Hematopoietic multipotent progenitor cell (in vitro differentiated cells): ENCODE data around the gene MECP2. TPM values are rescaled to one million over a fixed set of nuclear protein-coding genes. Genes with fewer than 3 reads are reported as not detected.
A peak's percentile ranks its signal among the peaks of the same experiment; 100 is the strongest.

Experiments used
- DNase-seq, 3 donors: peaks; one replicate each; pipeline ENCODE4 v3.0.0-alpha.2; 2011 to 2015; ENCODE audit warnings: low read depth in 2 of 3, low spot score in 2 of 3
- total RNA-seq: library from RNA; depleted of rRNA; stranded (reverse); fragments of >200 nt; gene quantifications from one replicate; pipeline ENCODE4 v1.2.3, GENCODE V29; 2012

Gene MECP2
- total RNA-seq, 1 donor = 25.3 TPM

DNA sequence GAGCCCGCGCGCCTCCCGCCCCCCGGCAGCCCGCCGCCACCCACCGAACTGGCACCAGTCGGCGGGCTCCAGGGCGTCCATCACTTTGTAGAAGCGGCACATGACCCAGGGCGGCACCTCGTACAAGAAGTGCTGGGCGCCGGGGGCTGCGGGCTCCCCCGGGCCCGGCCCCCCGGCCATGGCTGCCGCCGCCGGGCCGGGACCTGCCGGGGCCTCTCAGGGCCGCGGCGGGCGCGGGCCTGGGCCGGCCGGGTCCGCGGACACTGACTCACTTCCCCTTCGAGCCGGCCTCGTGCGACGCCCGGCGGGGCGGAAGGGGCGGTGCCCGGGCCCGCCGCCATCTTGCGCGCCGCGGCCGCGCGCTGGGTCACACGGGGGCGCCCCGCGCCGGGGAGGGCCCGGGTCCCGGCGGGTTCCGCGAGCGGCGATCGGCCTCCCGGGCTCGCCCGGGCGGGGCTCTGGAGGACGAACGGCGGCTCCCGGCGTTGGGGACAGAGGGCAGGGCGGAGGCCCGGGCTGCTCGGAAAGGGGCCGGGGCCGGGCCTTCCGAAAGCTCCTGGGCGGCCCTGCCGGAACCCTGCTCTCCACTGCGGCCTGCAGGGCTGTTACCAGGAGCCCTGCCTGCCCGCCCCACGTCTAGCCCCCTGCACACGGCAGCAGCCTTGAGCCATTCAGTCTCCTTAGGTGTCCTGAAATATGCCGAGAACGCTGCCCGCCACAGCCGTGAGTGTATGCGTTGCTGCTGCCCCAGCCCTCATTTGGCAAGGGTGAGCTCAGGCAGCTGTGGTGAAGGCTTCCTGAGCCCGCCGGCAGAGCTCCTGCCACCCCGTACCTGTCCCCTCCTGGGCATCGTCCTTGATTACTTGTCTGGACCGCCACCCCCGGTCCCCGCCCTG, 77.6 kb downstream of the MECP2 start, which contains the start of gene IRAK1:
Gene IRAK1, minus strand, starts transcription at position 270 of the 896 bp plus-strand sequence. Its CDS starts 90 bp downstream, at position 180.
- peak; percentile 32 to 63 (median 54) for DNase-seq

DNA sequence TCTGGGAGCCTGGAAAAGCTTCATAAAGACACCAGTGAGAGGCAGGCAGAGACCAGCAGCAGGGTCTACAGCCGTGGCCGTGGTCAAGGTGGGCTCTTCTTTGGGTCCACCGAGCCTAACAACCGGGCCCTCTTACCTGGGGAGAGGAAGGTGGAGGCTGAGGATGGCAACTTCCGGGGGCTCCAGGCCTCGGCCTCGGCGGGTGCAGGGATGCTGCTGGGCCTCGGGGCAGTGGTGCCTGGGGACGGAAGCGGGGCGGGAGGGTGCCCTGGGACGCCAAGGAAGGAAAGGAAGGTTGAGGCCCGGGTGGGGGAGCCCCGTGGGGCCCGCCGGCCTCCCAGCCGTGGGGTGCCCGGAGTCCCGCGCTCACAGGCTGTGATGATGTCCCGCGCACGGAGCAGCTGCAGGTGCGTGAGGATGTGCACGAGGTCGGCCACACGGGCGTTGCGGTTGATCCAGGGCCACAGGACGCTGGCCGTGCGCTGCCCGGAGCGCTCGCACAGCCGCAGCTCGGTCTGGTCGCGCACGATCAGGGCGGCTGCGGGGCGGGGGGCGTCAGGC, 78.4 kb downstream of the MECP2 start:
- DNase-seq = no peak

DNA sequence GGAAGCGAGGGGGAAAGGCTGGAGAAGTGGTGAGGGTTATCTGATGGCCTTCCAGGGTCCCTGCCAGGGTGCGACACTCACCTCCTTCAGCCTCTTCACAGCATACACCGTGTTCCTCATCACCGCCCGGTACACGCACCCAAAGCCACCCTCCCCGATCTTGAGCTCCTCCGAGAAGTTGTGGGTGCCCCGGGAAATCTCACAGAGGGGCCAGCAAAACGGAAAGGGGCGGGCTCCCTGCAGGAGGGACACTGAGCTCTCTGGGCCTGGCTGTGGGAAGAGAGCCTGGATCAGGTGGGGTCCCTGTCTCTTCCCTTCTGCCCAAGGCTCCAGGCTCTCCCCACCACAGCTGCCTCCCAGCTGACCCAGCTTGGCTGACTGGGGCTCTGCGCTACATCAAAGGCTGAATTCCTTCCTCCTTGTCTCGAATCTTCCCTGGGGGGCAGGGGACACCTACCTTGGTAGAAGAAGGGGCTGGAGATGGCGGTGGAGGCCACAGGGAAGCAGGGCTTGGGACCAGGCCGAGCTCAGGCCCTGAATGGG, 78.9 kb downstream of the MECP2 start:
- DNase-seq = no peak

DNA sequence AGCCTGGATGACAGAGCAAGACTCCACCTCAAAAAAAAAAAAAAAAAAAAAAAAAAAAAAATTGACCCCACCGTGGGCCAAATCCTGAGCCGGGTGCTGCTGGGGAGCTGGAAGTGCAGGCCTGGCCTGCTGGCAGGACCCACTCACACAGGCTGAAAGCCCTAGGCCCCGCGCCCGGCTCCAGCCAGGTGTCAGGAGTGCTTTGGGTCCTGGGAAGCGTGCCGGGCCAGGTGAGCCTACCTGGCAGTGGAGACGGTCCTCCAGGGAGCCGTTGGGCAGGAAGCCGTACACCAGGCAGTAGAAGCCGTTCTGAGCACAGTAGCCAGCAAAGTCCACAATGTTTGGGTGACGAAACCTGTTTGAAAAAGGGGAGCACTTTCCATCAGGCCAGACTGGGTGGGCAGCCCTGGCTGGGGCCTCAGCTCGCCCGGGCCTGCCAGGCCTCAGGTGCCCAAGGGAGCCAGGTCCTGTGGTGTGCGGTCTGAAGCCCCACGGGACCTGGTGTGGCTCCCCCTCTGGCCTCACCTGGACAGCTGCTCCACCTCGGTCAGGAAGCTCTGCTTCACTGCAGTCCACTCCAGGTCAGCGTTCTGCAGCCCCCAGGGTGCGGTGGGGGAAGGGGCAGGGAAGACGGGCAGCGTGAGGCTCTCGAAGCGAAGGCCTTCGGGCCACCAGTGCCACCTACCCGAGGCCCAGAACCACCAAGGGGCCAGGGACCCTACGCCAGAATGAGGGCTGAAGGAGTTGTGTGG, 79.6 kb downstream of the MECP2 start:
- DNase-seq = no peak

GRCh38 chrX:154016366-154017076, 81.0 kb downstream of the MECP2 start:
- DNase-seq = no peak

DNA sequence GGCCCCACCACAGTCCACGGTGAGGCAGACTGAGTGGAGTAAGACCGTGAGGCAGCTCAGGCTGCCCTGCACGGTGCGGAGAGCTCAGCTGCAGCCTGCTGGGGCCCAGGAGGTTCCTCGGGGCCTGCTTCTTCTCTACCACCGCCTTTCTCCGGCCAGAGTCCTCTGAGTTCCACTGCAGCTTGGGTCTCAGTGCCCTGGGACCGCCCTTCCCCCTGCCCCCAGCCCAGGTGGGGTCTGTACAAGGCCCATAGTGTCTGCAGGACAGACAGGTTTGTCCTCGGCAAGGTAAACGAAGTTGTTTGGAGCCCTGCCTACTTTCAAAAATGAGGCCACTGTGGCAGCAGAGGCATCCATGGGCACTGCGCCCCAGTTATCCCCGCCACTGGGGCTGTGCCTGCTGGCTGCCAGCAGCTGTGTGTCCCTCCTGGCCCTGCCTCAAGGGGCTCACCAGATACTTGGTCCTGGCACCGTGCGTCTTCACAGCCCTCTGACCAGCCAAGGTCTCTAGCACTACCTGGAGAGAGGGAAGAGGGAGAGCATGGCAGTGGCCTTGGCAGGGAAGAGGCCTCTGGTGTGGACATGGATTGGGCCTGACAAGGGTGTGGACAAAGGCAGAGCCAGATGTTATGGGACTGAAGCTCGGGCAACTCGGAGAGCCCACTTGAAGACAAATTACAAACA, 81.8 kb downstream of the MECP2 start:
- no peak for DNase-seq

- no peak for DNase-seq
These were observed 82.8 kb downstream of the MECP2 start for GRCh38 chrX:154014429-154015380.

DNA sequence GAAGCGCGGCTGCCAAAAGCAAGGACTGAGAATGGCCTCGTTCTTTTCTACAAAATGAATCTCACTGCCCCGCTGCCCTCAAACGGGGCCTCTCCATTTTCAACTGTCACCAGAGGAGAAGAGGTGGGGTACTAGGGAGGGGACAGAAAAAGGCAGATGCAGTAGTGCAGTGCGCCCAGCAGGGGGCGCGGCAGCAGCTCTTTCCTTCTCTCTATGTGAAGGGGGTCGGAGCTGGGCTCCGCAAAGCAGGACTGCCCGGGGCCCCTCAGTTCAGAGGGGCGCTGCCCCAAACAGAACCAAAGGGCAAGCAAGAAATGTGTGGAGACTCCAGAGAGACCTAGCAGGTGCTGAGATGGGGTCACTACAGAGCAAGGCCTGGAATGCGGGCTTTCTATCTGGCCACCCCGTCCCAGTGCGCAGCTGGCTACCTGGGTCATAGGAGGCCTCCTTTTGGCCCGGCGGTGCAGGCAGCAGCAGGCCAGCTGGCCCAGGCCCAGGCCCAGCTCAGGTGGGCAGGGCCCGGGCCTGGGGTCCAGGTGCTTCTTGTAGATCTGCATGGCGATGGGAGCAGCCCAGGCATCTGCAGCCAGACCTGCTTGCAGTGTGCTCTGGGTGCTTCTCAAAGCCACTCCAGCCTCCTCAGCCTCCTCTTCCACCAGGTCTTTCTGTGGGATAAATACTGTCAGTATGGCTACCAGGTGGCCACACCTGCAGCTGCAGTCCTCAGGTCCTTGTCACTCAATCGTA, 83.7 kb downstream of the MECP2 start:
- DNase-seq = peak; percentile 39 to 59 (median 50)

- DNase-seq = no peak
These were observed 84.5 kb downstream of the MECP2 start for GRCh38 chrX:154013001-154013421.

DNA sequence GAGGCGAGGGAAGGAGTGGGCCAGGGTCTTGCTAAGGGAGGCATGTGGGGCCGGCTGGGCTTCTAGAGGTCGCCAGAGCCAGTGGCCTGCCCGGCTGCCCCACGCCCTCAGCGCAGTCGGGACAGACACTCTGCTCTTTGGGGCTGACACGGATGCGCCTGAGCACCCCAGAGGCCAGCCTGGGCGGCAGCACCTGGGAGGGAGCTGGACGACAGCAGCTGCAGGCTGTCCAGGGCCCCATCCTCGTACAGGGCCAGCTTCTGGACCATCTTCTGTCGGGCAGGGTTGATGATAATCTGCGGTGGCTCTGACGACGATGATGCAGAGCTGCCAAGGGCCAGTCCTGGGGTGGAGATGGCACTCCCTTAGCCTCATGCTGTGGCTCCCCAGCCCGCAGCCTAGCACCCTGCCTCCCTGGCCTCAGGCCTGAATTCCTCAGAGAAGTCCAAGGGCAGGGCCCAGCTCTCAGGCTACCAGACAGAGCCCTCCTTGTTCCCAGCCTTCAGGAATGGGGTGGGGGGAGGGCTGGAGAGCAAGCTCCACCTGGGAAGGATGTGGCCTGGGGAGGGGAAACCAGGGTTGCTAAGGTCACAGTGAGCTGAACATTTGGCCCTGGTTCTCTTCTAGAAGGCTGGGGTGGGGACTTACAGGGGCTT, 85.1 kb downstream of the MECP2 start:
- no peak for DNase-seq

GRCh38 chrX:154011376-154012335, 85.9 kb downstream of the MECP2 start:
- DNase-seq = no peak

DNA sequence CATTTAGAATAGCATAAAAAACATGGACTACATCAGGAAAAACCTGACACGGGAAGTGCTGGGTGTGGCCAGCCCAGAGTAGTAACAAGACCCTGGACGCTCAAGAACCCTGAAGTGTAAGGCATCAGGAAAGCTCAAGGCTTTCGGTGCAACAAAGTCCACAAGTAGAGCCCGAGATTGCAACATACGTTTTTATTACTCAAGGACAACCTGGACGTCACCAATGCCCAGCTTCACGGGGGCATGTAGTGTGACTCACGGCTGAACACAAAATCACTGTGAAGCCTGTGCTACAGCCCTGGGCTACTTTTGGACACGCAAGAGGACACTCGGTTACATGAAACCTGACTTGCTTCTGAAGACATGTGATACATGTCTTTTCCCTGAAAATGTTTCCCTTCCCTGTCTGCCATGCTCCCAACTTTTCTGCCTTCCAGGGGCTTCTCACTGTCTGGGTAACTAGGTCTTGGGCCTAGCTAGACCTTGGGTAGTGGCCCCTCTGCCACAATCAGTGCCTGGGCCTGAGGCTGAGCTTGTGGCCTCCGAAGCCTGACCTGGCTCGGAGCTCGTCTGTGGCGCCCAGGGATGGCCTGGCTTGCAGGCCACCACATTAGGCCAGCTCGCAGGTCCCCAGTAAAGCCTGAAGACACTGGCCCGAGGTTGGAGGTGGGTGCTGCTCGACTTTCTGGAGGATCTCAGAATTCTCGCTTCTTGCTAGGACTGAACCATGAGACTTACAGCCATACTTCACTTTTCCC, 87.0 kb downstream of the MECP2 start:
- DNase-seq = no peak

DNA sequence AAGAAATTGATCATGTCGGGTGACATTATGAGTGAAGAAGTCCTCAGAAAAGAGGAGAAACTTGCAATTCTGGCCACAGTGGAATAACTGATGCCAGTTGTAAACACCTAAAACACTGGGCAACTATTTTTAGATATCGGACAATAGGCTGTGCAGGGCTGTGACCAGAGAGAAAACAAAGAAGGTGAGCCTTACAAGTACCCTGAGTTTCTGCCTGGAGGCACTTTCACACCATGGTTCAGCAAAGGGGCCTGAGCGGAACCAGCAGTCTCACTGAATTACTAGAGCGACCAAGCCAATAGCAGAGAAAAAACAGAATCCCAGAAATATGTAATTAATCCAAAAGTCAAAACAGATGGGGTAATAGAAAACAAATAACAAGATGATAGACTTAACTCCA, 89.0 kb downstream of the MECP2 start:
- no peak for DNase-seq

DNA sequence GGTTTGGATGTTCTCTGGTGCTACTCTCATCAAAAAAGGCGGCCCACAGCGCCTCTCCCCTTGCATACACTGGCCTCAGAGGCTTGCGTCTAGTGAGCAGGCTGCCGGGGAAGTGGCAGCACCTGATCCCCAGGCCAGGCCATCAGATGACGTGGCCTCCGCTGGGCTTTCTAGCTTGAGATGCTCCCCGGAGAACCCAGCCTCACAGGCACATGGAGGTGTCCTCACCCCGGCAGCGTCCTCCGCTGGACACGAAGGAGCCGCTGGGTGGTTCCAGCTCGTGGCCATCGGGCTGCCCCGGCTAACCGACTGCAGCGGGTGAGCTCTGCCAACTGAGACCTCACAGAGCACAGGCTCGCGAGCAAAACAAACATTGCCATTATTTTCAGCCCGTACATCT, 90.6 kb downstream of the MECP2 start:
- DNase-seq = no peak

DNA sequence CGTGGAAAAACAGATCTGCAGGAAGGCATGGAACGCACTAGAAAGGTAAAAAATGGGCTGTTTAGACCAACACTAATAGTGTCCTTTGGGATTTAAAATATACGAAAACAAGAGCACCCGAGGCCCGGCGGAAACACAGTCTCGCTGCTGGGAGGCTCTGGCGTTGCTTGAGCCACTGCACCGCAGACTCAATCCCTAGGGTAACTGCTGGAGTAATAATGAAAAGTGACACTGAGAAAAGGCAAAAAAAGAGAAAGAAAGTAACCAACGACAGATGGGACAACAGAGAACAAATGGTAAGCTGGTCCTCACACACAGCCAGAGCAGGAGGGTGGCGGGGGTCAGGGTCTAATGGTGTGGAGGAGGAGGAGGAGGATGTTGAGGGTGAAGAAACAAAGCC, 93.2 kb downstream of the MECP2 start:
- no peak for DNase-seq
